Hepatocyte (in vitro differentiated cells): ENCODE results near the gene TAX1BP3. TPM values are rescaled to one million over a fixed set of nuclear protein-coding genes. Genes with fewer than 3 reads are reported as not detected.

Experiments
- DNase-seq: peaks from one replicate; pipeline ENCODE4 v3.0.0-alpha.2; 2016; ENCODE audit warnings: low spot score
- H2AFZ ChIP-seq: fragments of 200-600 bp; sonication (generic); 2 replicates; pipeline ENCODE4 v1.6.0; 2016; ENCODE audit warnings: antibody characterized with exemption, mild to moderate bottlenecking
- H3K27ac ChIP-seq: fragments of 200-600 bp; sonication (generic); 2 replicates; pipeline ENCODE4 v1.5.1; 2016; ENCODE audit warnings: mild to moderate bottlenecking
- H3K27me3 ChIP-seq: fragments of 200-600 bp; sonication (generic); 2 replicates; pipeline ENCODE4 v1.6.1; 2016
- H3K36me3 ChIP-seq: fragments of 200-600 bp; sonication (generic); replicated peaks from 2 replicates; pipeline ENCODE4 v1.5.1; 2016; ENCODE audit warnings: low read depth; ENCODE audit not compliant: insufficient read depth
- H3K4me1 ChIP-seq: fragments of 200-600 bp; sonication (generic); 2 replicates; pipeline ENCODE4 v1.5.1; 2016; ENCODE audit warnings: mild to moderate bottlenecking, moderate library complexity; ENCODE audit not compliant: insufficient read depth
- H3K4me2 ChIP-seq: fragments of 200-600 bp; sonication (generic); 2 replicates; pipeline ENCODE4 v1.6.0; 2016
- H3K4me3 ChIP-seq: fragments of 200-600 bp; sonication (generic); 2 replicates; pipeline ENCODE4 v1.5.1; 2016; ENCODE audit warnings: mild to moderate bottlenecking
- H3K79me2 ChIP-seq: fragments of 200-600 bp; sonication (generic); 2 replicates; pipeline ENCODE4 v1.6.0; 2017; ENCODE audit warnings: mild to moderate bottlenecking
- H3K9me2 ChIP-seq: fragments of 200-600 bp; sonication (generic); replicated peaks from 2 replicates; pipeline ENCODE4 v1.6.0; 2017; ENCODE audit warnings: mild to moderate bottlenecking; ENCODE audit not compliant: insufficient read depth
- H3K9me3 ChIP-seq: fragments of 200-600 bp; sonication (generic); 2 replicates; pipeline ENCODE4 v1.5.1; 2016; ENCODE audit warnings: low read depth, mild to moderate bottlenecking
- H4K20me1 ChIP-seq: fragments of 200-600 bp; sonication (generic); 2 replicates; pipeline ENCODE4 v1.6.0; 2016; ENCODE audit warnings: mild to moderate bottlenecking; ENCODE audit not compliant: insufficient read depth, poor library complexity, severe bottlenecking
- EZH2 ChIP-seq: fragments of 200-600 bp; sonication (generic); IDR thresholded peaks from 2 replicates; pipeline ENCODE4 v1.6.1; 2016; ENCODE audit warnings: antibody characterized with exemption, mild to moderate bottlenecking, borderline replicate concordance
- EZH2phosphoT487 ChIP-seq: fragments of 200-600 bp; sonication (generic); IDR thresholded peaks from one replicate; pipeline ENCODE4 v1.6.1; 2018; ENCODE audit warnings: antibody characterized with exemption, mild to moderate bottlenecking, low read depth, moderate library complexity; ENCODE audit not compliant: unreplicated experiment, severe bottlenecking
- WGBS: methylation state at CpG from one replicate; pipeline ENCODE4 v1.1.6; 2016; ENCODE audit warnings: low lambda C conversion rate; ENCODE audit errors: missing lambda C conversion rate; 5-methylcytosine and 5-hydroxymethylcytosine counted together
- polyA plus RNA-seq: library from polyadenylated mRNA; unstranded; fragments of >200 nt; fragmentation: Nextera tagmentation; extraction: Ambion mirVana; gene quantifications from 2 replicates; pipeline ENCODE4 v1.2.1, GENCODE V29; 2016
- total RNA-seq: library from RNA; depleted of rRNA; stranded (reverse); fragments of >200 nt; gene quantifications from 2 replicates; pipeline ENCODE4 v1.2.3, GENCODE V29; 2014
- TF ChIP-seq, protein P1 (sequence below): fragments of 200-600 bp; sonication (generic); IDR thresholded peaks from 2 replicates; pipeline ENCODE4 v1.5.1; 2016; ENCODE audit warnings: antibody characterized with exemption, mild to moderate bottlenecking; ENCODE audit not compliant: poor library complexity

TAX1BP3 gene
- total and polyA plus RNA-seq, 2 experiments from 2014 or later, result 218 to 357 TPM

DNA sequence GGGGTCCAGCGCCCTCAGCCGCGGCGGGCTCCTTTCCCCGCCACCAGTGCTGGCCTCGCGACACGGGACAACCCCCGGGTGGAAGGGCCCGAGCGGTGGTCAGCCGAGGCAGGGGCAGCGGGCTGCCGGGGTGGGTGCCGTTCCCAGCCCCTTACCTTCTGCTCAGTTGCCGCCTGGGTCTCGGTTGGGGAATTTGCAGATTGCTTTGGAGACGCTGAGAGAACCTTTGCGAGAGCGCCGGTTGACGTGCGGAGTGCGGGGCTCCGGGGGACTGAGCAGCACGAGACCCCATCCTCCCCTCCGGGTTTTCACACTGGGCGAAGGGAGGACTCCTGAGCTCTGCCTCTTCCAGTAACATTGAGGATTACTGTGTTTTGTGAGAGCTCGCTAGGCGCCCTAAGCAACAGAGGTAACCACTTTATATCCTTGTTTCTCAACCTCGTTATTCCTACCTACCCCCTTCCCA is 31.4 kb downstream of the TAX1BP3 start:
- WGBS, result under 1% methylated on average over 31 of the region's 31 CpGs
- TF ChIP-seq, protein P1, sequence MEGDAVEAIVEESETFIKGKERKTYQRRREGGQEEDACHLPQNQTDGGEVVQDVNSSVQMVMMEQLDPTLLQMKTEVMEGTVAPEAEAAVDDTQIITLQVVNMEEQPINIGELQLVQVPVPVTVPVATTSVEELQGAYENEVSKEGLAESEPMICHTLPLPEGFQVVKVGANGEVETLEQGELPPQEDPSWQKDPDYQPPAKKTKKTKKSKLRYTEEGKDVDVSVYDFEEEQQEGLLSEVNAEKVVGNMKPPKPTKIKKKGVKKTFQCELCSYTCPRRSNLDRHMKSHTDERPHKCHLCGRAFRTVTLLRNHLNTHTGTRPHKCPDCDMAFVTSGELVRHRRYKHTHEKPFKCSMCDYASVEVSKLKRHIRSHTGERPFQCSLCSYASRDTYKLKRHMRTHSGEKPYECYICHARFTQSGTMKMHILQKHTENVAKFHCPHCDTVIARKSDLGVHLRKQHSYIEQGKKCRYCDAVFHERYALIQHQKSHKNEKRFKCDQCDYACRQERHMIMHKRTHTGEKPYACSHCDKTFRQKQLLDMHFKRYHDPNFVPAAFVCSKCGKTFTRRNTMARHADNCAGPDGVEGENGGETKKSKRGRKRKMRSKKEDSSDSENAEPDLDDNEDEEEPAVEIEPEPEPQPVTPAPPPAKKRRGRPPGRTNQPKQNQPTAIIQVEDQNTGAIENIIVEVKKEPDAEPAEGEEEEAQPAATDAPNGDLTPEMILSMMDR, result no peak
- TF ChIP-seq EZH2 (no peak), EZH2phosphoT487 (no peak)
- Histone ChIP-seq H3K27ac (peak overlapping the region; percentile 94), H3K9me2 (no peaks in the 10 kb centered on the region), H3K36me3 (no peaks in the 10 kb centered on the region), H3K27me3 (no peaks in the 10 kb centered on the region), H3K79me2 (peaks cover 32% of the 10 kb centered on the region), H3K4me1 (peaks cover 6% of the 10 kb centered on the region), H3K4me3 (peak overlapping the region; percentile 9), H2AFZ (peak overlapping the region; percentile 5), H4K20me1 (no peaks in the 10 kb centered on the region), H3K4me2 (peak overlapping the region; percentile 88), H3K9me3 (no peaks in the 10 kb centered on the region)
- no peak for DNase-seq

DNA sequence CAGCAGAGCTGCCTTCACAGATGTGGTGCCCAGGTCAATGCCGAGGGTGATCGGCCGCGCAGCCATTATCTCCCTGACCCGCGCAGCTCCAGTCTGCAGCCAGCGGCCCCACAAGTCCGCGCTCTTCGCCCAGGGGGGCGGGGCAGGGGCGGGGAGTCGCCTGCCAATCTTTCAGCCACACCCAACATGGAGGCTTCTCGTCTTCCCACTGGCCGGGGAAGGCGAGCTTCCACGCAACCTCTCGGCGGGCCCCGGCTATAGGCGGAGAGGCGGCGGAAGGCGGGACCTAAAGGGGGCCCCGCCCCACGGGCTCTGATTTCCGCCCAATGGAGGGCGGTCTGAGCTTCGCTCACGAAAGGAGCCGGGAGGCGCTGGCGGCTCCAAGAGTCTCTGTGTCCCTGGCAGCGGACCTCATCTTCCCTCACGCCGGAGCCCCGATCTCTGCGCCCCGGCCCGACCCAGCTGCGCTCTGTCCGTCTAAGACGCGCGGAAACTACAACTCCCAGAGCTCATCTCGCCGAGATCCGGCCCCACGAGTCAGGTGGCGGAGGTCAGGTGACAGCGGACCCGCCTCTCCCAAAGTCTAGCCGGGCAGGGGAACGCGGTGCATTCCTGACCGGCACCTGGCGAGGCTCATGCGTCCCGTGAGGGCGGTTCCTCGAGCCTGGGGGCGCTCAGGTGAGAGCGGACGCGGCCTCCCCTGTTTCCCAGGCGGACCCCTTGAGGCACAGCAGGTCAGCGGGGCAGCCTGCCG is 32.0 kb downstream of the TAX1BP3 start, which contains the start of the genes CTNS and SHPK:
Gene CTNS, plus strand, starts transcription at position 607 of the 754 bp plus-strand sequence. CDS start 3,447 bp downstream, outside the sequence.
Gene SHPK, minus strand, starts transcription at position 97 of the 754 bp plus-strand sequence. Its CDS starts 31 bp downstream, at position 66.
- WGBS, result 1% methylated on average over 52 of the region's 68 CpGs

DNA sequence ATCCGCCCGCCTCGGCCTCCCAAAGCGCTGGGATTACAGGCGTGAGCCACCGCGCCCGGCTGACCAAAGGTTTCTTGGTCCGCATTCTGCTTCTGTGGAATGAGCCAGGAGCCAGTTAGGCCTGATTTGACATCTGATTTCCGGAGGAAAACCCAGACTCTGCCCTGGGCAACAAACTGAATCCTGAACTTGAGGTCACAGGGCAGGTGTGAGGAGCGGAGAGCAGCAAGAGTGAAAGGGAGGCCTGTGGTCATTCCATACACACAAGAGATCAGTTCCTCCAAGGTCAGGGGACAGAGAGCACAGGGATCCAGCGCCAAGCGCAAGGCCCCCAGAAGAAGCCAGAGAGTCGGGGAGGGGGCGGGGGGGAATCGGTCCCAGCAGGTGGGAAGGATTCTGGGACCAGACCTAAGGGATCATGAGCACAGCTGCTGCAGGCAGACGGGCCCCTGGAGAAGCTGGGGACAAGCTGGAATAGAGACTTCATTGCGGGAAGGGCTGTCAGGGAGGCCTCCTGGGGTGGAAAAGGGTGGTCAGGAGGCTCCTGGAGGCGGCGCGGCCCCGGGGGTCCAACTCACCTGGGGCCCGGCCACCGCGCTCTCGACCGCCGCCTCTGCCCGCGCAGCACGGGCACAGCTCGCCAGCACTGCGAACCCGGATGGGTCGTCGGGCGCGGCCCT is 32.8 kb downstream of the TAX1BP3 start:
- Histone ChIP-seq H3K4me1 (peaks cover 6% of the 10 kb centered on the region), H3K79me2 (peaks cover 40% of the 10 kb centered on the region), H4K20me1 (peaks cover 4% of the 10 kb centered on the region), H3K27me3 (no peaks in the 10 kb centered on the region), H3K9me2 (no peaks in the 10 kb centered on the region), H2AFZ (peak overlapping the region; percentile 2), H3K9me3 (no peaks in the 10 kb centered on the region), H3K4me2 (peak overlapping the region; percentile 88), H3K27ac (peak overlapping the region; percentile 64), H3K4me3 (peak overlapping the region; percentile 26), H3K36me3 (no peaks in the 10 kb centered on the region)
- TF ChIP-seq, protein P1, result no peak
- TF ChIP-seq EZH2phosphoT487, result no peak
- TF ChIP-seq EZH2, result no peak
- WGBS, result 29% methylated on average over 20 of the region's 38 CpGs
- DNase-seq, result peak; percentile 67

More for the DNA sequence above, 32.0 kb downstream of the TAX1BP3 start, which contains the start of the genes CTNS and SHPK:
- TF ChIP-seq, protein P1, result no peak
- TF ChIP-seq EZH2phosphoT487 (no peak), EZH2 (no peak)
- H2AFZ ChIP-seq, result peak within 1 kb of the TSS; percentile 5
- H3K27me3 ChIP-seq, result no peaks in the 10 kb centered on the region
- H3K9me2 ChIP-seq, result no peaks in the 10 kb centered on the region
- H3K36me3 ChIP-seq, result no peaks in the 10 kb centered on the region
- H3K27ac ChIP-seq, result peak within 1 kb of the TSS; percentile 94
- peaks cover 35% of the 10 kb centered on the region for H3K79me2 ChIP-seq
- H3K4me3 ChIP-seq, result peak within 1 kb of the TSS; percentile 26
- peak; percentile 99 for DNase-seq
- H3K4me2 ChIP-seq, result peak within 1 kb of the TSS; percentile 88
- no peaks in the 10 kb centered on the region for H4K20me1 ChIP-seq
- H3K9me3 ChIP-seq, result no peaks in the 10 kb centered on the region
- peaks cover 6% of the 10 kb centered on the region for H3K4me1 ChIP-seq
